Sigmoid colon (tissue), 7 donors: ENCODE data around the gene UBE2E1. TPM values are rescaled to one million over a fixed set of nuclear protein-coding genes. Genes with fewer than 3 reads are reported as not detected.

Experiments used
- DNase-seq: peaks from one replicate; pipeline ENCODE4 v3.0.0-alpha.2; 2019
- H3K27ac ChIP-seq, 4 donors: fragments of 200-600 bp; sonication (generic); one replicate each; pipeline ENCODE4 v1.5.1; 2016 to 2019; ENCODE audit warnings: mild to moderate bottlenecking in 1 of 4
- H3K27me3 ChIP-seq, 3 donors: fragments of 200-600 bp; sonication (generic); one replicate each; pipeline ENCODE4 v1.5.1; 2019; ENCODE audit warnings: mild to moderate bottlenecking in 1 of 3
- H3K36me3 ChIP-seq, 4 donors: fragments of 200-600 bp; sonication (generic); one replicate each; pipeline ENCODE4 v1.5.1; 2016 to 2019
- H3K4me1 ChIP-seq, 4 donors: fragments of 200-600 bp; sonication (generic); one replicate each; pipeline ENCODE4 v1.5.1; 2017 to 2019
- H3K4me3 ChIP-seq, 4 donors: fragments of 200-600 bp; sonication (generic); one replicate each; pipeline ENCODE4 v1.5.1; 2017 to 2019; ENCODE audit warnings: mild to moderate bottlenecking in 2 of 4, moderate library complexity in 1 of 4
- H3K9me3 ChIP-seq, 4 donors: fragments of 200-600 bp in 3 of 4; sonication (generic) in 3 of 4; one replicate each; pipeline versions ENCODE4 v1.5.1 to v1.6.1; 2013 to 2019
- EP300 ChIP-seq, 4 donors: sonication (generic); formaldehyde crosslinking; IDR thresholded peaks; one replicate each; pipeline ENCODE4 v1.6.1; 2017; ENCODE audit warnings: antibody characterized with exemption in 4 of 4
- POLR2A ChIP-seq, 2 donors: fragments of 450-650 bp; IDR thresholded peaks; one replicate each; pipeline ENCODE4 v1.6.1; 2016; ENCODE audit warnings: antibody characterized with exemption in 2 of 2, mild to moderate bottlenecking in 2 of 2, moderate library complexity in 2 of 2
- POLR2AphosphoS5 ChIP-seq, 4 donors: sonication (generic); formaldehyde crosslinking; IDR thresholded peaks; one replicate each; pipeline ENCODE4 v1.6.1; 2017; ENCODE audit warnings: antibody characterized with exemption in 4 of 4
- WGBS, 2 donors: extraction: QIAGEN DNeasy Blood & Tissue Kit; methylation state at CpG; one replicate each; pipeline ENCODE4 v1.1.7; 2013; 5-methylcytosine and 5-hydroxymethylcytosine counted together
- intact Hi-C: fragments of 100-400 bp; cut with DNase I; formaldehyde crosslinking; loops from one replicate; pipeline ENCODE4 v1.15.1; 2023
- polyA plus RNA-seq, 3 donors: library from polyadenylated mRNA; stranded (reverse); fragments of 200-250 nt; gene quantifications; one replicate each; pipeline ENCODE4 v1.2.3, GENCODE V29; 2013
- total RNA-seq, 4 donors: library from RNA; depleted of rRNA; stranded (reverse); fragments of >200 nt; gene quantifications; one replicate each; pipeline ENCODE4 v1.1.0, GENCODE V29; 2016
- TF ChIP-seq, protein P1 (sequence below), 4 experiments: fragments of 450-650 bp in 3 of 4; fragments of 200-600 bp in 1 of 4; IDR thresholded peaks; one replicate each; pipeline ENCODE4 v1.5.1; 2016 to 2019; ENCODE audit warnings: antibody characterized with exemption in 4 of 4, mild to moderate bottlenecking in 3 of 4, moderate library complexity in 2 of 4
- donor health status: healthy with polysubstance abuse.
- donor health status: Bipolar disorder and iron deficiency.
- donor health status: healthy.

UBE2E1 gene
- total and polyA plus RNA-seq, 7 donors: 61.4 to 145 (median 96.4) TPM

DNA sequence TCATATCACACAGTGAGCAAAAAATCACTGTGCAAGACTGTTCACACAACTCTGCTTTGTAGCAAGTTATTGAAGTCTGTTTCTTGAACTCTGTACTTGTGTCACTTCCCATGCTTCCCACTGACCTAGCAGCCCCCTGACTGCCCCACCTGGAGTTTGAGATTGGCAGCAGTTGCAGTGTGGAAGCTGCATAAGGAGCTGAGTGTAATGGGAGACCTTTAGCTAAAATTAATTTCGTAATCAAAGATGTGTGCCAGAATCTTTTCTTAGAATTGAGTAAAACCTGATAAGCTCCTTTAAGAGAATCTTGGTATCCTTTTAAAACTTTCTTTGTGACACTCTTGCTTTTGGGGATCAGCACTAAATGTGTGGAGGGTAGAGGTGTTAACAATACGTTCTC, 68.2 kb downstream of the UBE2E1 start:
- intact Hi-C loops: no loop called here

DNA sequence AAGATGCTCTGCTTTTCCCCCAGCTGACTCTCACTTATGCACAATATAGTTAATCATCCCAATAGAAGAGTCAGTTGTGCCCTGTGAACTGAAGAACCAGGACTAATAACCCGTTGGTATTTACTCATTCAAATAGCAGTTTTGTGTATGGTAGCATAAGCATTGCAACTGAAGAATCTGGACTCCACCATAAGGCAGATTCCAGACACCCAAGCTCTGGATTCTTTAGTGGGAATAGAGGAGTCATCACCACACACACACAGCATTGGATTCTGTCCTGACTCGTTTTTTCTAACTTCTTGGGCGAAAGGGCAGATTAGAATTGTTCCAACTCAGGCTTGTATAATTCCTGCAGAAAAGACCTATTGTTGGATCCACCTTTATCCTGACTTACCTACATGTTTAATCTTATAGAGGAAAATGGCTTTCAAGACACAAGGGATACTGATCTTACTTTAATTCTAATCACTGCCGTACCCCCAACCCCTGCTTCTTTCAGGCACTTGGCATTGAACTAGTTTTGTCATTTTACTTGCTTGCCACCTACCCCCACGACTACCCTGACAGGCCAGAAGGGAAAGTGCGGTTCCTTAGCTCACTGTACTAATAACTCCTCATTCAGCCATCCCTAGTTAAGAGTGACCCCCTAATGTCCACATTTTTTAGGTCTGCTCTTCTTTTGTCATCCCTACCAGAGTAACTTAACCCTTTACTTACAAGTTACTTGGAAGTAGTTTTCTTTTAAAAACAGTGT, 68.8 kb downstream of the UBE2E1 start:
- H3K27me3 ChIP-seq: no peaks in the 10 kb centered on the region
- DNase-seq: no peak

More for the DNA sequence above, 68.2 kb downstream of the UBE2E1 start:
- DNase-seq: no peak
- Histone ChIP-seq H3K27ac (no peak overlapping the region), H3K4me1 (peaks cover 0 to 38% (median 33%) of the 10 kb centered on the region in 4 donors), H3K9me3 (no peaks in the 10 kb centered on the region), H3K4me3 (no peak overlapping the region), H3K27me3 (no peaks in the 10 kb centered on the region), H3K36me3 (no peaks in the 10 kb centered on the region)
- TF ChIP-seq EP300 (IDR thresholded peaks at IDR 0.05) (no peak), POLR2AphosphoS5 (IDR thresholded peaks at IDR 0.05) (no peak), POLR2A (IDR thresholded peaks at IDR 0.05) (no peak)
- TF ChIP-seq, protein P1, sequence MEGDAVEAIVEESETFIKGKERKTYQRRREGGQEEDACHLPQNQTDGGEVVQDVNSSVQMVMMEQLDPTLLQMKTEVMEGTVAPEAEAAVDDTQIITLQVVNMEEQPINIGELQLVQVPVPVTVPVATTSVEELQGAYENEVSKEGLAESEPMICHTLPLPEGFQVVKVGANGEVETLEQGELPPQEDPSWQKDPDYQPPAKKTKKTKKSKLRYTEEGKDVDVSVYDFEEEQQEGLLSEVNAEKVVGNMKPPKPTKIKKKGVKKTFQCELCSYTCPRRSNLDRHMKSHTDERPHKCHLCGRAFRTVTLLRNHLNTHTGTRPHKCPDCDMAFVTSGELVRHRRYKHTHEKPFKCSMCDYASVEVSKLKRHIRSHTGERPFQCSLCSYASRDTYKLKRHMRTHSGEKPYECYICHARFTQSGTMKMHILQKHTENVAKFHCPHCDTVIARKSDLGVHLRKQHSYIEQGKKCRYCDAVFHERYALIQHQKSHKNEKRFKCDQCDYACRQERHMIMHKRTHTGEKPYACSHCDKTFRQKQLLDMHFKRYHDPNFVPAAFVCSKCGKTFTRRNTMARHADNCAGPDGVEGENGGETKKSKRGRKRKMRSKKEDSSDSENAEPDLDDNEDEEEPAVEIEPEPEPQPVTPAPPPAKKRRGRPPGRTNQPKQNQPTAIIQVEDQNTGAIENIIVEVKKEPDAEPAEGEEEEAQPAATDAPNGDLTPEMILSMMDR (IDR thresholded peaks at IDR 0.05): no peak
- WGBS, 2 donors: 91 to 95% methylated on average over 2 of the region's 2 CpGs

DNA sequence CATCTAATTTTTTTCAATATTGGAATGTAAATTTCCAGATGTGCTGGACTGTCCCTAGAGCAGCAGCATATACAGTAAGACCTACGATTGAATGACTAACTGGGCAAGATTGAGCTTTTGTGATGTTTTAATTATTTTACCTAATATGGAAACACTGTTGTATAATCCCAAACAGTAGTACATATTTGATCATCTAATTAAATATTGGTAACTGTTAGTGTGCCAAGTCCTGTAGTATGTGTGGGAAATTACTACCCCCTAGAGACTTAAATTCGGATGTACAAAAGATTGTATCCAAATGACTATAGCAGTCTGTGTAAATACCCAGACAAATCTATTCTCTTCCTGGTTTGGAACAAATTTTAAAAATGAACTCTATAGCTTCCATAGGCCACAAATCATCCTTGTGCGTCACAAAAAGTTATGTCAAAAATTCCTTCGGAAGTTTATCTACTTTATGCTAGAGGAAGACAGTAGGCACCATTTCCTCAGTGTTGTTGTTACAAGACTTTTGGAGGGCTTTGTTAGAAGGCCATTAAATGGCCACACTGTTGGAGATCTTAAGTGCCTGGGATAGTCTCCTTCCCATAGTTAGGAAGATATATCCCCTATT, 69.5 kb downstream of the UBE2E1 start:
- no peak for DNase-seq
- H3K36me3 ChIP-seq: no peaks in the 10 kb centered on the region
- H3K4me1 ChIP-seq: peaks cover 0 to 40% (median 32%) of the 10 kb centered on the region in 4 donors
- 83 to 84% methylated on average over 4 of the region's 4 CpGs for WGBS, 2 donors
- intact Hi-C loops: no loop called here
- no peaks in the 10 kb centered on the region for H3K9me3 ChIP-seq
- no peaks in the 10 kb centered on the region for H3K27me3 ChIP-seq
- no peak overlapping the region for H3K4me3 ChIP-seq
- no peak overlapping the region for H3K27ac ChIP-seq
- TF ChIP-seq, protein P1 (IDR thresholded peaks at IDR 0.05): no peak
- no peak for TF ChIP-seq POLR2AphosphoS5 (IDR thresholded peaks at IDR 0.05)
- no peak for TF ChIP-seq POLR2A (IDR thresholded peaks at IDR 0.05)
- no peak for TF ChIP-seq EP300 (IDR thresholded peaks at IDR 0.05)

More for the DNA sequence above, 68.8 kb downstream of the UBE2E1 start:
- intact Hi-C loops: no loop called here
- Histone ChIP-seq H3K4me3 (no peak overlapping the region), H3K36me3 (no peaks in the 10 kb centered on the region), H3K9me3 (no peaks in the 10 kb centered on the region), H3K27ac (no peak overlapping the region), H3K4me1 (peaks cover 0 to 38% (median 33%) of the 10 kb centered on the region in 4 donors)
- 74 to 85% methylated on average over 6 of the region's 6 CpGs for WGBS, 2 donors
- TF ChIP-seq POLR2A (IDR thresholded peaks at IDR 0.05) (no peak), EP300 (IDR thresholded peaks at IDR 0.05) (no peak), POLR2AphosphoS5 (IDR thresholded peaks at IDR 0.05) (no peak)
- TF ChIP-seq, protein P1 (IDR thresholded peaks at IDR 0.05): no peak

DNA sequence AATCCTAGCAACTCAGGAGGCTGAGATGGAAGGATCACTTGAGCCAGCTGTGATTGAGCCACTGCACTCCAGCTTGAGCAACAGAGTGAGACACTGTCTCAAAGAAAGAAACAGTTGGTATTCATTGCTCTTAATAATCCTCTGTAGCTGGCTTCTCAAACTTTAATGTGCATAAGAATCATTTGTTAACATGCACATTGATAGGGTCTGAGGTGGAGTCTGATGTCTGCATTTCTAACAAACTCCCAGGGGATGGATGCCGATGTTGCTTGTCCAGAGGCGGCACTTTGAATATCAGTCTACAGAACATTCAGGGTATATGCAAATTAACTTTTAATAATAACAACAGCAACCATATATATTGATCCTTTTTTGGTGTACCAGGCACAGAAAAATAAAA, 71.2 kb downstream of the UBE2E1 start:
- no peaks in the 10 kb centered on the region for H3K27me3 ChIP-seq
- 94% methylated on average over 2 of the region's 2 CpGs for WGBS, 2 donors
- TF ChIP-seq, protein P1 (IDR thresholded peaks at IDR 0.05): no peak
- TF ChIP-seq EP300 (IDR thresholded peaks at IDR 0.05) (no peak), POLR2AphosphoS5 (IDR thresholded peaks at IDR 0.05) (no peak), POLR2A (IDR thresholded peaks at IDR 0.05) (no peak)
- H3K4me3 ChIP-seq: no peak overlapping the region
- DNase-seq: no peak
- peaks cover 0 to 50% (median 37%) of the 10 kb centered on the region in 4 donors for H3K4me1 ChIP-seq
- peaks cover 0 to 4% (median 0%) of the 10 kb centered on the region in 4 donors for H3K36me3 ChIP-seq
- no peak overlapping the region for H3K27ac ChIP-seq
- H3K9me3 ChIP-seq: no peaks in the 10 kb centered on the region
- intact Hi-C loops: no loop called here
